ENCODE results near the gene NFAT5.
"Not testable (repeated sequence)": the region's sequence is repeated elsewhere in the genome, so short reads cannot be mapped to it uniquely, and the experiment has no call there.

NFAT5 gene

DNA sequence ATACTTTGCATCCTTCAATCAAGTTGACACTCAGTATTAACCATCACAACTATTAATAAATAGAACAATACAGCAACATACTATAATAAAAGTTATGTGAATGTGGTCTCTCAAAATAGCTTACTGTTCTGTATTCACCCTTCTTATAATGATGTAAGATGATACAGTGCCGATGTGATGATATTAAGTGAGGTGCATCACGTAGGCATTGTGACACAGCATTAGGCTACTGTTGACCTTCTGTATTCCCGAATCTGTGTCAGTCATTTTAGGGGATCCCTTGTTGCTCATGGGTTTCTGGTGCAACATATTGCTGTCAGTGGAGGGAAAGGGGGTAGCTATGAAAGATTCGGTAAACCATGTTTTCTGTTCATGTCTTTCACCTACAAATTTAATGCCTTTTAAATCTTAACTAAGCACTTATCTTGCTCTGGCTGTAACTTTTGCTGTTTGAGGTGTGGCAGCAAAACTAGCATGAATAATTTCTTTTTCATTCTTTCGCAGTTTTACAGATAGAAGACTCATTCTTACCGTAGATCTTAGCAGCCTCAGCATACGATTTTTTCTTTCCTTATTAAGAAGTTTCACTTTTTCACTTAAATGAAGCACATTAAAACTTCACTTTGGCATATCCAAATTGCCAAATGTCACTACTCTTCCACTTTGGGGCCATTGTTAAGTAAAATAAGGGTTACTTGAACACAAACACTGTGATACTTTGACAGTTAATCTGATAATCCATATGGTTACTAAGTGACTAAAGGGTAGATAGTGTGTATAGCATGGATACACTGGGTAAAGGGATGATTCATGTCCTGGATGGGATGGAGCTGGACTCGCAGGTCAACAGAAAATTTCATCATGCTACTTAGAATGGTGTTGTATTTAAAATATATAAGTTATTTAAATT, 29.6 kb downstream of the NFAT5 start:
- no peak for DNase-seq (ENCODE audit: low spot score)

GRCh38 chr16:69596801-69597200, 31.0 kb downstream of the NFAT5 start:
- DNase-seq (ENCODE audit: low spot score), result no peak

- no peak for DNase-seq (ENCODE audit: low spot score)
Observed at GRCh38 chr16:69598045-69598444, 32.3 kb downstream of the NFAT5 start.

GRCh38 chr16:69599731-69600130, 34.0 kb downstream of the NFAT5 start:
- no peak for DNase-seq (ENCODE audit: low spot score)

- DNase-seq (ENCODE audit: low spot score), result no peak
Observed at GRCh38 chr16:69600202-69600601, 34.4 kb downstream of the NFAT5 start.

GRCh38 chr16:69601250-69601649, 35.5 kb downstream of the NFAT5 start:
- DNase-seq (ENCODE audit: low spot score), result no peak

GRCh38 chr16:69606985-69607384, 41.2 kb downstream of the NFAT5 start:
- no peak for DNase-seq (ENCODE audit: low spot score)

GRCh38 chr16:69607674-69608073, 41.9 kb downstream of the NFAT5 start:
- no peak for DNase-seq (ENCODE audit: low spot score)

GRCh38 chr16:69610356-69610755, 44.6 kb downstream of the NFAT5 start:
- DNase-seq (ENCODE audit: low spot score), result no peak

DNA sequence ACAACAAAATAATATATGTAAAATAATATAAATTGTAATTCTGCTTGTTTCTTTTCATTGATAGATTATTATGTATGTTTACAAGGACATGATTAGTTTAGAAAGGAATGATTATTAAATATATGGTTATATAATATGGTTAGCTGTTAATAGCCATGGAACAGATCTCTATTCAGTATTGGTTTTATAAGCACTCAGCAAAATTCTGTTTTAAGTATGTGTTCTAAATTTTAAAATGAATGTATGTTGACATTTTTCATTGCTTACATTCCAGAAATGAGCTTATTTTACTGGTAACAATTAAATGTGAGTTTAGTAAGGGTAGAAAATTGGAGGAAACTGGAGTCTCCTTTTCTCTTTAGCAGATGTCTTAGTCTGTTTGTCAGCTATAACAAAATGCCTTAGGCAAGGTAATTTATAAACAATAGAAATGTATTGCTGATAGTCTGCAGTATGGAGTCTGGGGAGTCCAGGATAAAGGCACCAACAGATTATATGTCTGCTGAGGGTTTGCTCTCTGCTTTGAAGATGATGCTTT, 45.4 kb downstream of the NFAT5 start:
- DNase-seq (ENCODE audit: low spot score), result no peak

GRCh38 chr16:69613378-69614154, 47.8 kb downstream of the NFAT5 start:
- DNase-seq (ENCODE audit: low spot score), result no peak

DNA sequence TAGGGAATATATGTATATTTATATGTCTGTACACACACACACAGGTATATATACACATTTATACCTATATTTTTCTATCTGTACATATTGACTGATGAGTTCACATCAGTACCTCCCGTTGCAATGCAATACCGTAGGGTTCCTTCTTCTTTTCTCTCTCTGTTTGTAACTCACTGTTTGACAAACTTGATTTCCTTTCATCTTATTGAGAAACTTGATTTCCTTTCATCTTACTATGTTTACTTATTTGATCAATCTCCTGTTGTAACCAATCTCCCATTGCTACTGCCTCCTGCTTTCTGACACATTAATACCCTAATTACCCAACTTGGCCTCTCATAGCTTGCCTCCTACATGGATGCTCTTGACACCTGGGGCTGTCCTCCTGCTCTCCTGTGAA, 49.8 kb downstream of the NFAT5 start:
- no peak for DNase-seq (ENCODE audit: low spot score)

- no peak for DNase-seq (ENCODE audit: low spot score)
Observed at GRCh38 chr16:69616082-69616481, 50.3 kb downstream of the NFAT5 start.

DNA sequence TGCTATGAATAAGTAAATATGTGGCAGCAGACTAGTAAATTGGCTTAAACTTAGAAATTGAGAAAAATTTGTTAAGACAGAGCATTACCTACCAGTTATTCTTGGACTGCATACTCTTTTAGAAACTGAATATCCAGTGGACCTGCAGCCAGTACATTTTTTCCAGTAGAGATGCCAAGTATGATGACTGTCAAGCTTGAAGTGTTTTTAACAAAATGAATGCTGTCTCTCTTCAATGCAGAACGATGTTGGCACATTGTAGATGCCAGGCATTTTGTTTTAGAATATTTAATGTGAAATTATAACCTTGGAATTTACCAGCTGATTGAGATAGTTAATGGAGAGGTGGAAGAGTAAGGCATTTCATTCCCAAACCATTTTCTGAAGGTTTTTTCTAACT, 52.5 kb downstream of the NFAT5 start:
- DNase-seq (ENCODE audit: low spot score), result no peak

DNA sequence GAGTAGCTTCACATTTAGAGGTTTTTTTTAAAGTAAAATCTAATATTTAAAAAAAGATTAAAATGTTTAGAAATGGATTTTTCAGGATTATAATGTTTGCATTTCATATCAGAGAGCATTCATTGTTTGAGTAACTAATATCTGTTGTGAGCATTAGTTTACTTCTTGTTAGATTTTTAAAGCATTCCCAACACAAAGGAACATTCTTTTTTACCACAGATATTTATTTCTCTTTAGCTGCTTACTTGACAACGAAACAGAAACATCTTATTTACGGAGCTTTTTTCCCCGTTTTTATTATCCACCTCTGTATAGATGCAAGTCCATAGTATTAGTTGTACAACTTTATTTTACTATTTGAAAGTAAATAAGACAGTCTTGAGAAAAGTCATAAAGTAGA, 53.0 kb downstream of the NFAT5 start:
- no peak for DNase-seq (ENCODE audit: low spot score)

GRCh38 chr16:69619514-69619913, 53.7 kb downstream of the NFAT5 start:
- DNase-seq (ENCODE audit: low spot score), result no peak

GRCh38 chr16:69620573-69620972, 54.8 kb downstream of the NFAT5 start:
- no peak for DNase-seq (ENCODE audit: low spot score)

DNA sequence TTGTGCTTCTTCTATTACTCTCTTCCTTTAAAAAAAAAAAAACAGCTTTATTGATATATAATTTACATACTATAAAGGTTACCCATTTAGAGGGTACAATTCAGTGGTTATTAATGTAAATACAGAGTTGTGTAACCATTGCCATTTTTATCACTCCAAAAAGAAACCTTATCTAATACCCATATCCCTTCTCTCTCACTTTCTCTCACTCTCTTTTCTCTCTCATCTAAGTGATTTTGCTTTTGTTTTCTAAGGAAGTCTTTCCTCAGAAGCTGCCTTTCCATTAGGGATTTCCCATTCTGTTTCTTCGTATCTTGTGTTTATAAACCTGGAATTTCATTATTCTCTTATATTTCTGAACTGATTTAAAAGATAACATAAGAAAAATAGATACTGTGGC, 55.5 kb downstream of the NFAT5 start:
- no peak for DNase-seq (ENCODE audit: low spot score)

- no peak for DNase-seq (ENCODE audit: low spot score)
Observed at GRCh38 chr16:69626256-69626655, 60.5 kb downstream of the NFAT5 start.

DNA sequence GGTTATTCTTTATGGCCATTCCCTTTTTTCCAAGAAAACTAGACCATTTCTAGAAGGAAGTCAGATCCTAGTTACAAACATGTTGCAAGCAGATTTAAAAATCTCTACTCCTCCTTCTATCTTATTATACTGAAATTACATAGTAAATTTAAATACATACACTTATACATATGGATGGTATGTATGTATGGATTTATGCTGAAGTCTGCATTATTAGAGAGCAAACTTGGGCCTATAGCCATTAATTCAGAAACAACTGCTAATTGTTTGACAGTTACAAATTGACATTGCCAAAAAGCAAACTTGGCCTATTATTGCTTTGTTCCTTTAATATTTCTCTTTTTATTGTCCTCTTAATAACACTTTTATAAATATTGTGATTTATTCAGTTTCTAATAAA, 67.1 kb downstream of the NFAT5 start:
- DNase-seq (ENCODE audit: low spot score), result no peak

- DNase-seq (ENCODE audit: low spot score), result no peak
Observed at GRCh38 chr16:69633375-69633774, 67.6 kb downstream of the NFAT5 start.

GRCh38 chr16:69636563-69637146, 70.9 kb downstream of the NFAT5 start:
- DNase-seq (ENCODE audit: low spot score), result not testable (repeated sequence)

Data from NAMALWA (cell line).